ENCODE measurements around the gene CFAP77.

DNA sequence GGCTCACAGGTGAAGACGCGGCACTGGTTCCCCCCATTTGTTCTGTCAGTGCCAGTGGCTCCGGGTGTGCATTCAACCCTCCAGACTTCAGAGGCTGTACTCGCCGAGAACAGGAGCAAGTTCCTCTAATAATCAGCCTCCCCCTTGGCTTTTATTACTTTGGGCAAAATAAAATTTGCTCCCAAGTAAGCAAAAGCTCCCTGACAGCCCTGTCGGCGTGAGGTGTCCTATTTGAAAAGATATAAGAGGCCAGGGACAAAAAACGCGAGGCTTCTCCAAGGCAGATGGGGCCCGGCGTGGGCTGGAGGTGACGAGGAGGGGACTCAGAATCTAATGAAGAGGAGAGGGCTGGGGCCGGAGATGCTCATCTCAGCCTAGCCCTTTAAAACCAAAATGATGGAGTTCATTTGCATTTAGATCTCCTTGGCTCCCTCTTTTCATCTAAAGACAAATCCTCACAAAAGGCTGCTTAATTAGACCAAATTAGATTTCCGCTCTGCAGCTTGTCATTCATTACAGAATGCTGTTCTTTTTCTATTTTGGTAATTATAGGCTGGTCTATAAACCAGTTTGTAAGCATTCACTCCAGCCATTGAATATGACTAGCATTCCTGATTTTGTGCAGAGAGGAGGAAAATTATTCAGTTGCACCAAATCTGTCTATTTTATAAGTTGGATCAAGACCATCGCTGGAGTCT is 68.5 kb downstream of the CFAP77 start:
- TF ChIP-seq, protein P1, sequence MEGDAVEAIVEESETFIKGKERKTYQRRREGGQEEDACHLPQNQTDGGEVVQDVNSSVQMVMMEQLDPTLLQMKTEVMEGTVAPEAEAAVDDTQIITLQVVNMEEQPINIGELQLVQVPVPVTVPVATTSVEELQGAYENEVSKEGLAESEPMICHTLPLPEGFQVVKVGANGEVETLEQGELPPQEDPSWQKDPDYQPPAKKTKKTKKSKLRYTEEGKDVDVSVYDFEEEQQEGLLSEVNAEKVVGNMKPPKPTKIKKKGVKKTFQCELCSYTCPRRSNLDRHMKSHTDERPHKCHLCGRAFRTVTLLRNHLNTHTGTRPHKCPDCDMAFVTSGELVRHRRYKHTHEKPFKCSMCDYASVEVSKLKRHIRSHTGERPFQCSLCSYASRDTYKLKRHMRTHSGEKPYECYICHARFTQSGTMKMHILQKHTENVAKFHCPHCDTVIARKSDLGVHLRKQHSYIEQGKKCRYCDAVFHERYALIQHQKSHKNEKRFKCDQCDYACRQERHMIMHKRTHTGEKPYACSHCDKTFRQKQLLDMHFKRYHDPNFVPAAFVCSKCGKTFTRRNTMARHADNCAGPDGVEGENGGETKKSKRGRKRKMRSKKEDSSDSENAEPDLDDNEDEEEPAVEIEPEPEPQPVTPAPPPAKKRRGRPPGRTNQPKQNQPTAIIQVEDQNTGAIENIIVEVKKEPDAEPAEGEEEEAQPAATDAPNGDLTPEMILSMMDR (IDR thresholded peaks at IDR 0.05; ENCODE audit: insufficient read depth, low read depth, low read length) = no peak
- TF ChIP-seq EZH2 (IDR thresholded peaks at IDR 0.05; ENCODE audit: insufficient read depth, low read length) = no peak
